K562 (cell line): Measurements from ENCODE around the gene AKAP12. TPM values are rescaled to one million over a fixed set of nuclear protein-coding genes. Genes with fewer than 3 reads are reported as not detected.

Experiments
- CXXC5 ChIP-seq: fragments of 250-450 bp; sonication (Bioruptor Pico); IDR thresholded peaks from 2 replicates; pipeline ENCODE4 v1.8.0; 2022; ENCODE audit warnings: inconsistent platforms, mild to moderate bottlenecking, moderate library complexity
- EP400 ChIP-seq: fragments of 450-650 bp; IDR thresholded peaks from 2 replicates; pipeline ENCODE4 v1.6.1; 2017; ENCODE audit warnings: antibody characterized with exemption, mild to moderate bottlenecking, moderate library complexity
- GTF2F1 ChIP-seq: IDR thresholded peaks from 2 replicates; pipeline ENCODE4 v1.6.1; 2011; ENCODE audit warnings: low read depth, low read length, improper control_type of control experiment
- HOXB6 ChIP-seq: fragments of 250-450 bp; sonication (Bioruptor Pico); IDR thresholded peaks from 2 replicates; pipeline ENCODE4 v1.5.1; 2022; ENCODE audit warnings: mild to moderate bottlenecking, borderline replicate concordance
- NR2C2 ChIP-seq, 2 experiments: fragments of 200-800 bp in 1 of 2; sonication (Bioruptor generic) in 1 of 2; sonication (generic) in 1 of 2; formaldehyde crosslinking in 1 of 2; IDR thresholded peaks; 2 replicates each; pipeline versions ENCODE4 v1.6.1 to v1.8.0; 2016 to 2022; ENCODE audit warnings: mild to moderate bottlenecking in 1 of 2, missing compliant biosample characterization in 1 of 2, missing genetic modification characterization in 1 of 2, missing genetic modification reagents in 1 of 2
- RFX7 ChIP-seq: fragments of 250-450 bp; sonication (Bioruptor Pico); IDR thresholded peaks from 2 replicates; pipeline ENCODE4 v1.5.1; 2021; ENCODE audit warnings: mild to moderate bottlenecking
- SRSF3 ChIP-seq: fragments of 200-400 bp; formaldehyde crosslinking; IDR thresholded peaks from 2 replicates; pipeline ENCODE4 v1.6.1; 2016; ENCODE audit warnings: mild to moderate bottlenecking, low read length, moderate library complexity; ENCODE audit not compliant: insufficient read depth
- TAL1 ChIP-seq: fragments of 450-650 bp; IDR thresholded peaks from 2 replicates; pipeline ENCODE4 v1.6.1; 2016; ENCODE audit warnings: mild to moderate bottlenecking
- TOE1 ChIP-seq, 2 experiments: fragments of 450-650 bp in 1 of 2; sonication (generic) in 1 of 2; formaldehyde crosslinking in 1 of 2; IDR thresholded peaks; 2 replicates each; pipeline versions ENCODE4 v1.7.1 to v1.8.0; 2016 to 2022; ENCODE audit warnings: borderline replicate concordance in 2 of 2, mild to moderate bottlenecking in 2 of 2, antibody characterized with exemption in 1 of 2, inconsistent platforms in 1 of 2, low read depth in 1 of 2, missing genetic modification reagents in 1 of 2, moderate library complexity in 1 of 2
- ZC3H11A ChIP-seq: IDR thresholded peaks from 2 replicates; pipeline ENCODE4 v1.6.1; 2012; ENCODE audit warnings: low read depth, low read length, improper control_type of control experiment
- ZNF121 ChIP-seq: sonication (generic); formaldehyde crosslinking; conservative IDR thresholded peaks from 2 replicates; pipeline ENCODE4 v1.8.0; 2022; ENCODE audit warnings: missing genetic modification reagents
- ZNF239 ChIP-seq: fragments of 250-450 bp; sonication (Bioruptor Pico); IDR thresholded peaks from 2 replicates; pipeline ENCODE4 v1.4.0; 2020; ENCODE audit warnings: mild to moderate bottlenecking
- ZNF830 ChIP-seq: fragments of 250-450 bp; sonication (Bioruptor Pico); IDR thresholded peaks from 2 replicates; pipeline ENCODE4 v1.5.0; 2021; ENCODE audit warnings: mild to moderate bottlenecking
- polyA plus RNA-seq, 8 experiments: library from polyadenylated mRNA; depleted of rRNA in 4 of 8; stranded (reverse) in 5 of 8; unstranded in 3 of 8; fragments of >200 nt; fragmentation: Nextera tagmentation in 2 of 8; fragmentation: Illumina TruSeq in 1 of 8; extraction: Ambion mirVana in 2 of 8; extraction: Trizol in 1 of 8; gene quantifications; 2 replicates each; pipeline versions ENCODE4 v1.2.1 to v1.2.3, GENCODE V29; 2011 to 2014; ENCODE audit warnings: inconsistent platforms in 1 of 8, missing spikeins in 1 of 8
- total RNA-seq, 7 experiments: library from RNA; depleted of rRNA in 6 of 7; stranded (reverse); fragments of >200 nt in 6 of 7; fragmentation: Illumina TruSeq in 2 of 7; extraction: Trizol in 2 of 7; gene quantifications; 2 replicates each; pipeline versions ENCODE4 v1.2.1 to v1.2.3, GENCODE V29; 2011 to 2021; ENCODE audit warnings: low replicate concordance in 1 of 7
- TF ChIP-seq, protein P1 (sequence below), 3 experiments: fragments of 200-800 bp in 1 of 3; sonication (Bioruptor generic) in 1 of 3; sonication (generic) in 1 of 3; formaldehyde crosslinking in 1 of 3; IDR thresholded peaks; 2 replicates each; pipeline versions ENCODE4 v1.6.1 to v1.8.0; 2016 to 2022; ENCODE audit warnings: mild to moderate bottlenecking in 2 of 3, missing compliant biosample characterization in 2 of 3, missing genetic modification characterization in 2 of 3, missing genetic modification reagents in 1 of 3
- TF ChIP-seq, protein P2 (sequence below): IDR thresholded peaks from 2 replicates; pipeline ENCODE4 v1.6.1; 2011; ENCODE audit not compliant: insufficient read length; ENCODE audit errors: extremely low read depth
- TF ChIP-seq, protein P3 (sequence below): IDR thresholded peaks from 2 replicates; pipeline ENCODE4 v1.6.1; 2012; ENCODE audit warnings: low read depth, low read length, improper control_type of control experiment, borderline replicate concordance
- TF ChIP-seq, protein P4 (sequence below), 2 experiments: fragments of 450-650 bp; conservative IDR thresholded peaks; 2 replicates each; pipeline ENCODE4 v1.6.1; 2017; ENCODE audit warnings: mild to moderate bottlenecking in 2 of 2, moderate library complexity in 2 of 2

Gene AKAP12
- total and polyA plus RNA-seq, 9 of the 15 experiments (the other 6 are each of a cell fraction or from before 2014, with no cell fraction given), result 0.08 to 2.0 (median 0.62) TPM

DNA sequence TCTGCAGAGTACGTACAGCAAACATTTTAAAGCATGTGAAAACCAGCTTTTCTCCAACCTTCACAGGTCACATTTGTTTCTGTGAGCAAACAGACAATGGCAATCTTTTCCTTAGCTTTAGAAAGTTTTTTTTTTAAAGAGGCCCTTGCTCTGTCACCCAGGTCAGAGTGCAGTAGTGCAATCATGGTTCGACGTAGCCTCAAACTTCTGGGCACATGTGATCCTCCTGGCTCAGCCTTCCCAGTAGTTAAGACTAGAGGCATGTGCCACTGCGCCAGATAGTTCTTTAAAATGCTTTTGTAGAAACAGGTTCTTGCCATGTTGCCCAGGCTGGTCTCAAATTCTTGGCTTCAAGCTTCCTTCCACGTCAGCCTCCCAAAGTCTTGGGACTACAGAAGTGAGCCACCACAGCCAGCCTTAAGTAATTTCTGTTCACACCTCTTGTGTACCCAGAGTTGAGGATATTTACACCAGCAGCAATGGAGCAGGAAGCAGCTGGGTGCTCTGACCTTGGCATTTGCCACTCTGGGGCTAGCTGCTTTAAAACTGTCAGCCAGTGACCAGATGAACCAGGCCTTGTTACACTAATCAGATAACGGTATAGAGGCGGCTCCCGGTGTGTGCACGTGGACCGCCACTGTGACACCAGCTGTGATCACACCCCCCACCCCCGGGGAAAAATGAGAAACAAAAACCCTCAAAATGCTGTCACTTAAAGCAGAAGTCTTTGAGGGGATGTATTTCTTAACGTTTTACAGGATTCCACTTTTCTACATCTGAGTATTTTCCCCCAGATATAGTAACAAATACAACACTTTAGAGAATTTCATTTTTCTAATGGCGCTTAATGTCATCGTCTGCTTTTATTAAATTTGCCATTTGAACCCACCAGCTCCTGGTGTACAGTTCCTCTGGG, 71.3 kb downstream of the AKAP12 start (continued):
- TF ChIP-seq NR2C2 (CRISPR knock-in tag; IDR thresholded peaks at IDR 0.05), result no peak
- TF ChIP-seq NR2C2 (tag; IDR thresholded peaks at IDR 0.05), result no peak
- no peak for TF ChIP-seq TAL1
- no peak for TF ChIP-seq TOE1 (IDR thresholded peaks at IDR 0.05; ENCODE audit: borderline replicate concordance)
- no peak for TF ChIP-seq TOE1 (CRISPR knock-in tag; IDR thresholded peaks at IDR 0.05; ENCODE audit: borderline replicate concordance, low read depth)
- TF ChIP-seq, protein P1, sequence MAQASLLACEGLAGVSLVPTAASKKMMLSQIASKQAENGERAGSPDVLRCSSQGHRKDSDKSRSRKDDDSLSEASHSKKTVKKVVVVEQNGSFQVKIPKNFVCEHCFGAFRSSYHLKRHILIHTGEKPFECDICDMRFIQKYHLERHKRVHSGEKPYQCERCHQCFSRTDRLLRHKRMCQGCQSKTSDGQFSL (CRISPR knock-in tag; IDR thresholded peaks at IDR 0.05), result 0 out of 2 replicates have a peak, but pooled peaks have one; percentile 13
- TF ChIP-seq, protein P1 (tag; IDR thresholded peaks at IDR 0.05), result no peak
- no peak for TF ChIP-seq ZC3H11A
- no peak for TF ChIP-seq ZNF121
- 0 out of 2 replicates have a peak, but pooled peaks have one; percentile 7 for TF ChIP-seq CXXC5 (CRISPR knock-in tag)
- TF ChIP-seq, protein P2, sequence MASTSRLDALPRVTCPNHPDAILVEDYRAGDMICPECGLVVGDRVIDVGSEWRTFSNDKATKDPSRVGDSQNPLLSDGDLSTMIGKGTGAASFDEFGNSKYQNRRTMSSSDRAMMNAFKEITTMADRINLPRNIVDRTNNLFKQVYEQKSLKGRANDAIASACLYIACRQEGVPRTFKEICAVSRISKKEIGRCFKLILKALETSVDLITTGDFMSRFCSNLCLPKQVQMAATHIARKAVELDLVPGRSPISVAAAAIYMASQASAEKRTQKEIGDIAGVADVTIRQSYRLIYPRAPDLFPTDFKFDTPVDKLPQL, result no peak
- TF ChIP-seq HOXB6 (CRISPR knock-in tag), result no peak
- no peak for TF ChIP-seq GTF2F1
- TF ChIP-seq EP400, result no peak
- TF ChIP-seq, protein P3, sequence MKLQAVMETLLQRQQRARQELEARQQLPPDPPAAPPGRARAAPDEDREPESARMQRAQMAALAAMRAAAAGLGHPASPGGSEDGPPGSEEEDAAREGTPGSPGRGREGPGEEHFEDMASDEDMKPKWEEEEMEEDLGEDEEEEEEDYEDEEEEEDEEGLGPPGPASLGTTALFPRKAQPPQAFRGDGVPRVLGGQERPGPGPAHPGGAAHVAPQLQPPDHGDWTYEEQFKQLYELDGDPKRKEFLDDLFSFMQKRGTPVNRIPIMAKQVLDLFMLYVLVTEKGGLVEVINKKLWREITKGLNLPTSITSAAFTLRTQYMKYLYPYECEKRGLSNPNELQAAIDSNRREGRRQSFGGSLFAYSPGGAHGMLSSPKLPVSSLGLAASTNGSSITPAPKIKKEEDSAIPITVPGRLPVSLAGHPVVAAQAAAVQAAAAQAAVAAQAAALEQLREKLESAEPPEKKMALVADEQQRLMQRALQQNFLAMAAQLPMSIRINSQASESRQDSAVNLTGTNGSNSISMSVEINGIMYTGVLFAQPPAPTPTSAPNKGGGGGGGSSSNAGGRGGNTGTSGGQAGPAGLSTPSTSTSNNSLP, result no peak
- no peak for TF ChIP-seq RFX7
- TF ChIP-seq SRSF3, result no peak
- TF ChIP-seq, protein P4, sequence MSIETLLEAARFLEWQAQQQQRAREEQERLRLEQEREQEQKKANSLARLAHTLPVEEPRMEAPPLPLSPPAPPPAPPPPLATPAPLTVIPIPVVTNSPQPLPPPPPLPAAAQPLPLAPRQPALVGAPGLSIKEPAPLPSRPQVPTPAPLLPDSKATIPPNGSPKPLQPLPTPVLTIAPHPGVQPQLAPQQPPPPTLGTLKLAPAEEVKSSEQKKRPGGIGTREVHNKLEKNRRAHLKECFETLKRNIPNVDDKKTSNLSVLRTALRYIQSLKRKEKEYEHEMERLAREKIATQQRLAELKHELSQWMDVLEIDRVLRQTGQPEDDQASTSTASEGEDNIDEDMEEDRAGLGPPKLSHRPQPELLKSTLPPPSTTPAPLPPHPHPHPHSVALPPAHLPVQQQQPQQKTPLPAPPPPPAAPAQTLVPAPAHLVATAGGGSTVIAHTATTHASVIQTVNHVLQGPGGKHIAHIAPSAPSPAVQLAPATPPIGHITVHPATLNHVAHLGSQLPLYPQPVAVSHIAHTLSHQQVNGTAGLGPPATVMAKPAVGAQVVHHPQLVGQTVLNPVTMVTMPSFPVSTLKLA (conservative IDR thresholded peaks at IDR 0.05), result peak in 1 of 2 experiments; percentile 56; a peak in 1 of 4 replicates
- TF ChIP-seq ZNF239, result no peak
- no peak for TF ChIP-seq ZNF830 (CRISPR knock-in tag)
